Stomach smooth muscle (tissue), 2 donors: ENCODE results near the gene VPS13A.

ENCODE experiments used
- H3K27ac ChIP-seq: one replicate; pipeline ENCODE4 v1.7.0; 2013; ENCODE audit warnings: mild to moderate bottlenecking, low read length, inconsistent platforms
- H3K27me3 ChIP-seq, 2 donors: one replicate each; pipeline ENCODE4 v1.7.0; 2013; ENCODE audit warnings: low read length in 2 of 2; ENCODE audit not compliant: insufficient read depth in 2 of 2, control insufficient read depth in 1 of 2
- H3K36me3 ChIP-seq, 2 donors: one replicate each; pipeline ENCODE4 v1.7.0; 2013; ENCODE audit warnings: low read length in 2 of 2; ENCODE audit not compliant: control insufficient read depth in 2 of 2, insufficient read depth in 2 of 2
- H3K4me1 ChIP-seq: one replicate; pipeline ENCODE4 v1.7.0; 2013; ENCODE audit warnings: low read length; ENCODE audit not compliant: control insufficient read depth, insufficient read depth
- H3K4me3 ChIP-seq, 2 donors: one replicate each; pipeline ENCODE4 v1.7.0; 2013; ENCODE audit warnings: low read length in 2 of 2
- H3K9ac ChIP-seq, 2 donors: one replicate each; pipeline ENCODE4 v1.7.0; 2013; ENCODE audit warnings: low read length in 2 of 2, mild to moderate bottlenecking in 1 of 2
- H3K9me3 ChIP-seq, 2 donors: one replicate each; pipeline ENCODE4 v1.7.0; 2013; ENCODE audit warnings: low read length in 2 of 2; ENCODE audit not compliant: control insufficient read depth in 2 of 2
- donor health status: healthy.
- donor health status: Pancreatic carcinoma.

VPS13A gene

GRCh38 chr9:77293949-77294348 is 116.6 kb downstream of the VPS13A start:
- H3K9me3 ChIP-seq, result no peaks in the 10 kb centered on the region
- H3K27ac ChIP-seq, result no peak overlapping the region
- H3K9ac ChIP-seq, result no peak overlapping the region
- H3K4me3 ChIP-seq, result no peak overlapping the region
- H3K36me3 ChIP-seq, result peaks cover 0 to 3% of the 10 kb centered on the region in 2 donors
- no peaks in the 10 kb centered on the region for H3K27me3 ChIP-seq
- no peaks in the 10 kb centered on the region for H3K4me1 ChIP-seq

GRCh38 chr9:77304543-77304942 is 127.2 kb downstream of the VPS13A start:
- no peak overlapping the region for H3K9ac ChIP-seq
- H3K9me3 ChIP-seq, result no peaks in the 10 kb centered on the region
- no peaks in the 10 kb centered on the region for H3K4me1 ChIP-seq
- no peak overlapping the region for H3K27ac ChIP-seq
- H3K27me3 ChIP-seq, result no peaks in the 10 kb centered on the region
- H3K36me3 ChIP-seq, result no peaks in the 10 kb centered on the region
- H3K4me3 ChIP-seq, result no peak overlapping the region

DNA sequence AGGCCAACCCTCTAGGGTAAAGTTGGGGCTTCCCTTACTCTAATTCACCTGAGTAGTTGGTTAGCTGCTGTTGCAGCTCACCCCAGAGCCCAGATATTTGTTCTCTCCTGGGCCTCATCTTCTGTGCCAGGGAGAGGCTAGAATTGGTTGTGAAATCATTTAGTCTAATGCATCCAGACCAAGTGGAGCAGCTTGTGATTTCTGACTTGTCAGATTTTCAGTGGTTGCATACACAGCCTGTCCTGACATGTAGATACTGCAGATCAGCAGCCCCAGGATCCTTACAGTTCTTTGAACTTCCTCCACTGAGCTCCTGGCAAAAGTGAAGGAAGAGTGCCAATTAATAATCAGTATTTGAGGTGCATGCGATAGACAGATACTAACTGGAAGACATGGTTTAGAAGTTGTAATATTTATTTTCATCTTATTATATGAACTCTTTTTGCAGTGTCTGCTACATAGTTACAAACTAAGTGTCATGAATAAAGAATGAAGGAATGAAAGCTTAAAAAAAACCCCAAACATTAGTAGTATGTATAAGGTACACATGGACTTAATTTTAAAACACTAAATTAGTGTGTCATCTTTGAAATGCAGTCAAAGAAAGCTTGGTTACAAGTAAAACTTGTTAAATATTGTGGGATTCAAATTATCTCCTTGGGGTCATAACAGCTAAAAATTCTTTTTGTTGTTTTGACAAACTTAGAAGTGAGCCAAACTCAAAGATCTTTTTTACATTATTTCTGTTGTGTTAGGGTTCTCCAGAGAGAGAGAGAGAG is 128.5 kb downstream of the VPS13A start:
- Histone ChIP-seq H3K4me3 (no peak overlapping the region), H3K36me3 (no peaks in the 10 kb centered on the region), H3K4me1 (no peaks in the 10 kb centered on the region), H3K27ac (no peak overlapping the region), H3K27me3 (no peaks in the 10 kb centered on the region), H3K9me3 (no peaks in the 10 kb centered on the region), H3K9ac (no peak overlapping the region)

DNA sequence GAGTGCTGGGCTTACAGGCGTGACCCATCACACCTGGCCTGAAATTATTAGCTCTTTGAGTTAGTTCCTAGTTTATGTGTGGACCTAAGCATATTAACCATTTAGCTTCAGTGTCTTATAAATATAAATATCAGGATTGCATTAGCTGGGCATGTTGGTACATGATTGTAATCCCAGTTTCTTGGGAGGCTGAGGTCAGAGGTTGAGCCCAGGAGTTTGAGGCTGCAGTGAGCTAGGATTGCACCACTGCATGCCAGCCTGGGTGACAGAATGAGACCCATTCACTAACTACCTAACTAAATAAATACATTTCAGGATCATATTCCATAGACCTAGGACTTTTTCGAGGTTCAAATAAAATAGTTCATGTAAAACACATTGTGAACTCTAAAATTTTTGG is 129.8 kb downstream of the VPS13A start:
- Histone ChIP-seq H3K36me3 (no peaks in the 10 kb centered on the region), H3K9me3 (no peaks in the 10 kb centered on the region), H3K4me3 (no peak overlapping the region), H3K27ac (no peak overlapping the region), H3K4me1 (no peaks in the 10 kb centered on the region), H3K27me3 (no peaks in the 10 kb centered on the region), H3K9ac (no peak overlapping the region)

- Histone ChIP-seq H3K27ac (no peak overlapping the region), H3K9ac (no peak overlapping the region), H3K4me1 (no peaks in the 10 kb centered on the region)
These were observed 138.7 kb downstream of the VPS13A start for GRCh38 chr9:77316058-77316457.

DNA sequence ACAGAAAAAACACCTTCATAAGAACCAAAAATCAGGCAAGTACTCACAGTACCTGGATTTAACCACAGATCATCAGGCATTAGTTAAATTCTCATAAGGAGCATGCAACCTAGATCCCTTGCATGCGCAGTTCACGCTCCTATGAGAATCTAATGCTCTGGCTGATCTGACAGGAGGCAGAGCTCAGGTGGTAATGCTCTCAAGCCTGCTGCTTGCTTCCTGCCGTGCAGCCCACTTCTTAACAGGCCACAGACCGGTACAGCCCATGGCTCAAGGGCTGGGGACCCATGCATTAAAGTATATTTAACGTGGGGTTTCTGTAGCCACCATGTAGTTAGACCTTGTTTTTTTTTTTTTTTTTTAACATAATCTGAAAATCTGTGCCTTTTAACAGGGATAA is 147.7 kb downstream of the VPS13A start:
- Histone ChIP-seq H3K9ac (no peak overlapping the region), H3K36me3 (peaks cover 9 to 14% of the 10 kb centered on the region in 2 donors), H3K4me3 (no peak overlapping the region), H3K9me3 (peaks cover 0 to 4% of the 10 kb centered on the region in 2 donors), H3K27ac (no peak overlapping the region), H3K27me3 (no peaks in the 10 kb centered on the region), H3K4me1 (no peaks in the 10 kb centered on the region)

More at GRCh38 chr9:77316058-77316457, 138.7 kb downstream of the VPS13A start:
- Histone ChIP-seq H3K9me3 (no peaks in the 10 kb centered on the region), H3K36me3 (peaks cover 0 to 7% of the 10 kb centered on the region in 2 donors), H3K4me3 (no peak overlapping the region), H3K27me3 (no peaks in the 10 kb centered on the region)

DNA sequence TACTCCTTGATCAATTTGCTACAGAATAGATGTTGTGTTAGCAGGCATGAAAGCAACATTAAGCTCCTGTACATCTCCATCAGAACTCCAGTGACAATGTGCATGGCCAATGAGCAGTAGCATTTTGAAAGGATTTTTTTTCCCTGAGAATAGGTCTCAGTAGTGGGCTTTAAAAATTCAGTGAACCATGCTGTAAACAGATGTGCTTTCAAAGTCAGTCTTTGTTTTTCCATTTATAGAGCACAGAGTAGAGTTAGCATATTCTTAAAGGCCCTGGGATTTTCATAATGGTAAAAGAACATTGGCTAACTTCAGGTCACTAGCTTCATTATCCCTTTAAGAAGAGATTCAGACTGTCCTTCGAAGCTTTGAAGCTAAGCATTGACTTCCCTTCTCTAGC is 150.8 kb downstream of the VPS13A start:
- Histone ChIP-seq H3K4me1 (no peaks in the 10 kb centered on the region), H3K27me3 (no peaks in the 10 kb centered on the region), H3K36me3 (peaks cover 9 to 14% of the 10 kb centered on the region in 2 donors), H3K27ac (no peak overlapping the region), H3K4me3 (no peak overlapping the region), H3K9ac (no peak overlapping the region), H3K9me3 (peaks cover 0 to 4% of the 10 kb centered on the region in 2 donors)

GRCh38 chr9:77370064-77370463 is 192.7 kb downstream of the VPS13A start:
- Histone ChIP-seq H3K27ac (no peak overlapping the region), H3K27me3 (no peaks in the 10 kb centered on the region), H3K36me3 (peaks cover 13 to 15% of the 10 kb centered on the region in 2 donors), H3K9ac (no peak overlapping the region), H3K4me3 (no peak overlapping the region), H3K9me3 (no peaks in the 10 kb centered on the region), H3K4me1 (no peaks in the 10 kb centered on the region)

DNA sequence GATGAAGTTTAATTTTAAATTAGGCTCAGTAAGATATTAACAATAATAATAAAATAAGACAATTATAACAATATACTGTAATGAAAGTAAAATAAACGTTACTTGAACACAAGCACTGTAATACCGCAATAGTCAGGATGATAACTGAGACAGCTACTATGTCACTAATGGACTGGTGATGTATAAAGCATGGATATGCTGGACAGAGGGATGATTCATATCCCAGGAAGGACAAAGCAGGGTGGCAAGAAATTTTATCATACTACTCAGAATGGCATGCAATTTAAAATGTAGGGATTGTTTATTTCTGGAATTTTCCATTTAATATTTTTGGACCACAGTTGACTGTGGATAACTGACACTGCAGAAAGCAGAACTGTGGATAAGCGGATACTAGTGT is 196.9 kb downstream of the VPS13A start:
- Histone ChIP-seq H3K36me3 (peaks cover 8 to 15% of the 10 kb centered on the region in 2 donors), H3K9me3 (no peaks in the 10 kb centered on the region), H3K27me3 (no peaks in the 10 kb centered on the region), H3K27ac (no peak overlapping the region), H3K4me1 (no peaks in the 10 kb centered on the region), H3K4me3 (no peak overlapping the region), H3K9ac (no peak overlapping the region)

DNA sequence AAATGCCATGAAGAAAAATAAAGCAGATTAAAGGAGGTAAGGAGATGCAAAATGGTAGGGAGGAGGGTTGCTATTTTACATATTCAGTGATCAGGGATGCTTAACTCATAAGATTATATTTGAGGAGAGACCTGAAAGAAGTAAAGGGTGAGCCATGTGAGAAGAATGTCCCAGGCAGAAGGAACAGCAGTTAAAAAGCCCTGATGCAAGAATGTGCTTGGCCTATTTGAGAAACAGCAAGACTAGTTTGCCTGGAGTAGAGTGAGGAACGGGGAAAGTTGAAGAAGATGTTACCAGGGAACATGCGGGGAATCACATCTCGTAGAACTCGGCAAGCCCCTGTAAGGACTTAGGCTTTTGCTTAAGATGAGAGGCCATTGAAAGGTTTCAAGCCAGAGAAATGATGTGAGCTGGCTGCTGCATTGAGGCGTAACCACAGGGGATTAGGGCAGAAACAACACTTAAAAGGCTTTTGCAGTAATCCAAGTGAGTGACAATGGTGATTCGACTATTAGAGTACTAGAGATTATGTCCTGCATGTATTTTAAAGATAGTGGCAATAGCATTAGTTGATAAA is 198.7 kb downstream of the VPS13A start:
- H3K27me3 ChIP-seq, result no peaks in the 10 kb centered on the region
- H3K9me3 ChIP-seq, result no peaks in the 10 kb centered on the region
- peaks cover 3 to 4% of the 10 kb centered on the region in 2 donors for H3K36me3 ChIP-seq
- no peaks in the 10 kb centered on the region for H3K4me1 ChIP-seq
- no peak overlapping the region for H3K4me3 ChIP-seq
- no peak overlapping the region for H3K9ac ChIP-seq
- H3K27ac ChIP-seq, result no peak overlapping the region

DNA sequence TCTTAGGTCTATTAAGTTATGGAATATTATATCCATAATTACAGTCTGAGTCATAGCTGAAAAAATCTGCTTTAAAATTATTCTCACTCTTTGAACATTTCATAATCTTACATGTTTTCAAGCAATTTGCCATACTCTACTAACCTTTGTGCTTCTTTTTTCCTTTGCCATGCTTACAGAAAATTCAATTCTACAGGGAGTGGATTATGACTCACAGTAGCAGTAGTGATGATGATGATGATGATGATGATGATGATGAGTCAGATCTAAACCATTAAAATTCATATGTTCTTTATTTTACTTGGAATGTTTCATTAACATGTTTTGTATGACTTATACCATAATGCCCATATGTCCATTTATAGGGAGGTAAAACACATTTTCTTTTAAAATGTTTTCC is 207.1 kb downstream of the VPS13A start:
- Histone ChIP-seq H3K9ac (no peak overlapping the region), H3K4me3 (no peak overlapping the region), H3K4me1 (no peaks in the 10 kb centered on the region), H3K36me3 (no peaks in the 10 kb centered on the region), H3K27ac (no peak overlapping the region), H3K27me3 (no peaks in the 10 kb centered on the region), H3K9me3 (no peaks in the 10 kb centered on the region)
